SK-N-SH (cell line): ENCODE results near the gene ABHD12. TPM values are rescaled to one million over a fixed set of nuclear protein-coding genes. Genes with fewer than 3 reads are reported as not detected.

Source experiments
- CTCF ChIA-PET: fragments of 300-600, 350-600 bp; formaldehyde crosslinking; extraction: SDS; loops from one replicate; lab custom pipeline; 2021; lab: Yijun Ruan, JAX
- POLR2A ChIA-PET: fragments of 350-600 bp; sonication (Branson Sonifier 250); formaldehyde crosslinking; extraction: SDS; loops from one replicate; lab custom pipeline; 2020; ENCODE audit warnings: antibody characterized with exemption, inconsistent platforms; lab: Yijun Ruan, JAX
- DNase-seq: peaks from one replicate; pipeline ENCODE4 v3.0.0; 2012
- H2AFZ ChIP-seq: fragments of 200-600 bp; sonication (generic); 2 replicates; pipeline ENCODE4 v1.8.1; 2016; ENCODE audit warnings: antibody characterized with exemption, mild to moderate bottlenecking, low read depth
- H3F3A ChIP-seq: fragments of 200-600 bp; sonication (generic); replicated peaks from 2 replicates; pipeline ENCODE3; 2016; ENCODE audit warnings: antibody characterized with exemption, mild to moderate bottlenecking; ENCODE audit not compliant: insufficient read depth
- H3K27ac ChIP-seq, 2 experiments: fragments of 200-500 bp in 1 of 2; fragments of 200-600 bp in 1 of 2; sonication (Bioruptor generic) in 1 of 2; sonication (generic), shearing (Covaris generic) in 1 of 2; 2 replicates each; pipeline versions ENCODE4 v1.5.1 to v1.6.1; 2014 to 2016; ENCODE audit warnings: low read depth in 2 of 2, inconsistent platforms in 1 of 2, low read length in 1 of 2, mild to moderate bottlenecking in 1 of 2, mixed read lengths in 1 of 2
- H3K27me3 ChIP-seq: fragments of 200-600 bp; sonication (generic), shearing (Covaris generic); 2 replicates; pipeline ENCODE4 v1.6.1; 2016; ENCODE audit warnings: mixed run types; ENCODE audit not compliant: insufficient read depth
- H3K36me3 ChIP-seq, 2 experiments: fragments of 200-500 bp in 1 of 2; fragments of 200-600 bp in 1 of 2; sonication (Bioruptor generic) in 1 of 2; sonication (generic) in 1 of 2; replicated peaks in 1 of 2; 2 replicates each; pipeline versions ENCODE3 to v1.5.1; 2014 to 2016; ENCODE audit warnings: low read length in 1 of 2, mild to moderate bottlenecking in 1 of 2; ENCODE audit not compliant: insufficient read depth in 2 of 2, control insufficient read depth in 1 of 2
- H3K4me1 ChIP-seq, 2 experiments: fragments of 200-500 bp in 1 of 2; fragments of 200-600 bp in 1 of 2; sonication (Bioruptor generic) in 1 of 2; sonication (generic), shearing (Covaris generic) in 1 of 2; 2 replicates each; pipeline versions ENCODE4 v1.5.1 to v1.6.1; 2014 to 2016; ENCODE audit warnings: low read depth in 1 of 2, low read length in 1 of 2, mixed run types in 1 of 2; ENCODE audit not compliant: insufficient read depth in 2 of 2, control insufficient read depth in 1 of 2
- H3K4me2 ChIP-seq: fragments of 200-600 bp; sonication (generic), shearing (Covaris generic); 2 replicates; pipeline ENCODE4 v1.6.1; 2017; ENCODE audit warnings: mixed run types
- H3K4me3 ChIP-seq, 2 experiments: fragments of 200-500 bp in 1 of 2; fragments of 200-600 bp in 1 of 2; sonication (Bioruptor generic) in 1 of 2; sonication (generic), shearing (Covaris generic) in 1 of 2; 2 replicates each; pipeline versions ENCODE4 v1.5.1 to v1.8.1; 2014 to 2016; ENCODE audit warnings: low read depth in 2 of 2, inconsistent platforms in 1 of 2, low read length in 1 of 2, mild to moderate bottlenecking in 1 of 2, mixed read lengths in 1 of 2, moderate library complexity in 1 of 2
- H3K79me2 ChIP-seq: fragments of 200-600 bp; sonication (generic); 2 replicates; pipeline ENCODE4 v1.8.1; 2017; ENCODE audit warnings: mild to moderate bottlenecking; ENCODE audit not compliant: insufficient read depth
- H3K9ac ChIP-seq: fragments of 200-600 bp; sonication (generic); 2 replicates; pipeline ENCODE4 v1.6.1; 2017; ENCODE audit warnings: mixed run types
- H3K9me2 ChIP-seq: fragments of 200-600 bp; sonication (generic); 2 replicates; pipeline ENCODE4 v1.6.1; 2017; ENCODE audit warnings: mixed run types
- H3K9me3 ChIP-seq: fragments of 200-600 bp; sonication (generic); 2 replicates; pipeline ENCODE4 v1.6.1; 2017; ENCODE audit warnings: mixed run types, mild to moderate bottlenecking, moderate library complexity
- H4K20me1 ChIP-seq: fragments of 200-600 bp; sonication (generic); 2 replicates; pipeline ENCODE4 v1.6.1; 2017; ENCODE audit warnings: mild to moderate bottlenecking, mixed run types; ENCODE audit not compliant: insufficient read depth
- CHD2 ChIP-seq: fragments of 150-350 bp; IDR thresholded peaks from 2 replicates; pipeline ENCODE4 v1.6.1; 2018; ENCODE audit warnings: low read length; ENCODE audit not compliant: partially characterized antibody
- FOXJ3 ChIP-seq: sonication (generic); formaldehyde crosslinking; IDR thresholded peaks from 2 replicates; pipeline ENCODE4 v1.5.1; 2020; ENCODE audit warnings: mild to moderate bottlenecking, missing genetic modification reagents
- FOXM1 ChIP-seq: IDR thresholded peaks from 2 replicates; pipeline ENCODE4 v1.4.0; 2012; ENCODE audit warnings: low read depth, mild to moderate bottlenecking
- GABPA ChIP-seq: IDR thresholded peaks from 2 replicates; pipeline ENCODE4 v1.4.0; 2012; ENCODE audit warnings: low read depth, mild to moderate bottlenecking
- MEF2A ChIP-seq: IDR thresholded peaks from 2 replicates; pipeline ENCODE4 v1.4.0; 2012; ENCODE audit warnings: low read depth, borderline replicate concordance
- RAD21 ChIP-seq: IDR thresholded peaks from 2 replicates; pipeline ENCODE4 v1.6.1; 2012; ENCODE audit warnings: mild to moderate bottlenecking, low read length
- WGBS: methylation state at CpG from one replicate; pipeline ENCODE4 v1.1.6; 2017; ENCODE audit warnings: low lambda C conversion rate; 5-methylcytosine and 5-hydroxymethylcytosine counted together
- polyA plus RNA-seq, 3 experiments: library from polyadenylated mRNA; depleted of rRNA; stranded (reverse); fragments of >200 nt; gene quantifications; 2 replicates each; pipeline ENCODE4 v1.2.3, GENCODE V29; 2012
- TF ChIP-seq, protein P1 (sequence below): IDR thresholded peaks from 2 replicates; pipeline ENCODE4 v1.6.1; 2012; ENCODE audit warnings: mild to moderate bottlenecking, low read depth, low read length, moderate library complexity
- TF ChIP-seq, protein P2 (sequence below): fragments of 150-350 bp; IDR thresholded peaks from 2 replicates; pipeline ENCODE4 v1.6.1; 2016; ENCODE audit warnings: mild to moderate bottlenecking, low read depth, low read length
- TF ChIP-seq, protein P3 (sequence below): fragments of 200-600 bp; sonication (generic); IDR thresholded peaks from 2 replicates; pipeline ENCODE4 v1.6.1; 2017; ENCODE audit warnings: antibody characterized with exemption, mild to moderate bottlenecking, moderate library complexity
- TF ChIP-seq, protein P4 (sequence below): IDR thresholded peaks from 2 replicates; pipeline ENCODE4 v1.4.0; 2012; ENCODE audit warnings: low read depth, borderline replicate concordance

Gene ABHD12
- polyA plus RNA-seq, 1 of the 3 experiments (the other 2 are of a cell fraction), result 33.5 TPM

DNA sequence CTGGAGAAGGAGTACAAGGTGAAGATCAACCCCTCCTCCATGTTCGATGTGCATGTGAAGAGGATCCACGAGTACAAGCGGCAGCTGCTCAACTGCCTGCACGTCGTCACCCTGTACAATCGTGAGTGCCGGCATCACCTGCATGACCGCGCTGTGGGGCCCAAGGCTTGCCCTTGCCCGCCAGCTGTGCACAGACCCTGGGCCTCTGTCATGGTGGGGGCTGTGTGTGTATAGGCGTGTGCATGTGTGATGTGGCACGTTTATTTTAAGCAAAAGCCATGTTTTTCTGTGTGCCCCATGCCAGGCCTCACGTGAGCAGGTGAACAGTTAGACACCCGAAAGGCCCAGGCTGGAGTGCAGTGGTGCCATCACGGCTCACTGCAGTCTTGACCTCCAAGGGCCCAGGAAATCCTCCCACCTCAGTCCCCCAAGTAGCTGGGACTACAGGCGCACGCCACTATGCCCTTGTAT, 106.5 kb downstream of the ABHD12 start:
- Histone ChIP-seq H3K4me3 (no peak overlapping the region), H4K20me1 (no peaks in the 10 kb centered on the region), H3K9me2 (no peaks in the 10 kb centered on the region), H3K4me1 (peaks cover 0 to 16% of the 10 kb centered on the region in 2 experiments; a peak in 1 of 4 replicates), H3K36me3 (peaks cover 6 to 64% of the 10 kb centered on the region in 2 experiments), H3K27ac (no peak overlapping the region), H3K4me2 (no peak overlapping the region), H2AFZ (no peak overlapping the region), H3K9ac (no peak overlapping the region), H3K9me3 (no peaks in the 10 kb centered on the region), H3F3A (no peaks in the 10 kb centered on the region), H3K27me3 (no peaks in the 10 kb centered on the region), H3K79me2 (no peaks in the 10 kb centered on the region)
- CTCF ChIA-PET, result interaction anchor here (8.2 kb wide), 1 partner anchor 10 kb away, joined by 46 read pairs; no protein-coding TSS in a partner anchor
- DNase-seq, result no peak
- WGBS, result 98% methylated on average over 15 of the region's 17 CpGs
- POLR2A ChIA-PET, result no interaction called here
- TF ChIP-seq GABPA (no peak), FOXM1 (no peak), FOXJ3 (CRISPR knock-in tag) (no peak), RAD21 (no peak), CHD2 (no peak), MEF2A (no peak)
- TF ChIP-seq, protein P1, sequence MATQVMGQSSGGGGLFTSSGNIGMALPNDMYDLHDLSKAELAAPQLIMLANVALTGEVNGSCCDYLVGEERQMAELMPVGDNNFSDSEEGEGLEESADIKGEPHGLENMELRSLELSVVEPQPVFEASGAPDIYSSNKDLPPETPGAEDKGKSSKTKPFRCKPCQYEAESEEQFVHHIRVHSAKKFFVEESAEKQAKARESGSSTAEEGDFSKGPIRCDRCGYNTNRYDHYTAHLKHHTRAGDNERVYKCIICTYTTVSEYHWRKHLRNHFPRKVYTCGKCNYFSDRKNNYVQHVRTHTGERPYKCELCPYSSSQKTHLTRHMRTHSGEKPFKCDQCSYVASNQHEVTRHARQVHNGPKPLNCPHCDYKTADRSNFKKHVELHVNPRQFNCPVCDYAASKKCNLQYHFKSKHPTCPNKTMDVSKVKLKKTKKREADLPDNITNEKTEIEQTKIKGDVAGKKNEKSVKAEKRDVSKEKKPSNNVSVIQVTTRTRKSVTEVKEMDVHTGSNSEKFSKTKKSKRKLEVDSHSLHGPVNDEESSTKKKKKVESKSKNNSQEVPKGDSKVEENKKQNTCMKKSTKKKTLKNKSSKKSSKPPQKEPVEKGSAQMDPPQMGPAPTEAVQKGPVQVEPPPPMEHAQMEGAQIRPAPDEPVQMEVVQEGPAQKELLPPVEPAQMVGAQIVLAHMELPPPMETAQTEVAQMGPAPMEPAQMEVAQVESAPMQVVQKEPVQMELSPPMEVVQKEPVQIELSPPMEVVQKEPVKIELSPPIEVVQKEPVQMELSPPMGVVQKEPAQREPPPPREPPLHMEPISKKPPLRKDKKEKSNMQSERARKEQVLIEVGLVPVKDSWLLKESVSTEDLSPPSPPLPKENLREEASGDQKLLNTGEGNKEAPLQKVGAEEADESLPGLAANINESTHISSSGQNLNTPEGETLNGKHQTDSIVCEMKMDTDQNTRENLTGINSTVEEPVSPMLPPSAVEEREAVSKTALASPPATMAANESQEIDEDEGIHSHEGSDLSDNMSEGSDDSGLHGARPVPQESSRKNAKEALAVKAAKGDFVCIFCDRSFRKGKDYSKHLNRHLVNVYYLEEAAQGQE, result no peak
- TF ChIP-seq, protein P2, sequence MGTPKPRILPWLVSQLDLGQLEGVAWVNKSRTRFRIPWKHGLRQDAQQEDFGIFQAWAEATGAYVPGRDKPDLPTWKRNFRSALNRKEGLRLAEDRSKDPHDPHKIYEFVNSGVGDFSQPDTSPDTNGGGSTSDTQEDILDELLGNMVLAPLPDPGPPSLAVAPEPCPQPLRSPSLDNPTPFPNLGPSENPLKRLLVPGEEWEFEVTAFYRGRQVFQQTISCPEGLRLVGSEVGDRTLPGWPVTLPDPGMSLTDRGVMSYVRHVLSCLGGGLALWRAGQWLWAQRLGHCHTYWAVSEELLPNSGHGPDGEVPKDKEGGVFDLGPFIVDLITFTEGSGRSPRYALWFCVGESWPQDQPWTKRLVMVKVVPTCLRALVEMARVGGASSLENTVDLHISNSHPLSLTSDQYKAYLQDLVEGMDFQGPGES, result no peak
- TF ChIP-seq, protein P3, sequence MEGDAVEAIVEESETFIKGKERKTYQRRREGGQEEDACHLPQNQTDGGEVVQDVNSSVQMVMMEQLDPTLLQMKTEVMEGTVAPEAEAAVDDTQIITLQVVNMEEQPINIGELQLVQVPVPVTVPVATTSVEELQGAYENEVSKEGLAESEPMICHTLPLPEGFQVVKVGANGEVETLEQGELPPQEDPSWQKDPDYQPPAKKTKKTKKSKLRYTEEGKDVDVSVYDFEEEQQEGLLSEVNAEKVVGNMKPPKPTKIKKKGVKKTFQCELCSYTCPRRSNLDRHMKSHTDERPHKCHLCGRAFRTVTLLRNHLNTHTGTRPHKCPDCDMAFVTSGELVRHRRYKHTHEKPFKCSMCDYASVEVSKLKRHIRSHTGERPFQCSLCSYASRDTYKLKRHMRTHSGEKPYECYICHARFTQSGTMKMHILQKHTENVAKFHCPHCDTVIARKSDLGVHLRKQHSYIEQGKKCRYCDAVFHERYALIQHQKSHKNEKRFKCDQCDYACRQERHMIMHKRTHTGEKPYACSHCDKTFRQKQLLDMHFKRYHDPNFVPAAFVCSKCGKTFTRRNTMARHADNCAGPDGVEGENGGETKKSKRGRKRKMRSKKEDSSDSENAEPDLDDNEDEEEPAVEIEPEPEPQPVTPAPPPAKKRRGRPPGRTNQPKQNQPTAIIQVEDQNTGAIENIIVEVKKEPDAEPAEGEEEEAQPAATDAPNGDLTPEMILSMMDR, result no peak
- TF ChIP-seq, protein P4, sequence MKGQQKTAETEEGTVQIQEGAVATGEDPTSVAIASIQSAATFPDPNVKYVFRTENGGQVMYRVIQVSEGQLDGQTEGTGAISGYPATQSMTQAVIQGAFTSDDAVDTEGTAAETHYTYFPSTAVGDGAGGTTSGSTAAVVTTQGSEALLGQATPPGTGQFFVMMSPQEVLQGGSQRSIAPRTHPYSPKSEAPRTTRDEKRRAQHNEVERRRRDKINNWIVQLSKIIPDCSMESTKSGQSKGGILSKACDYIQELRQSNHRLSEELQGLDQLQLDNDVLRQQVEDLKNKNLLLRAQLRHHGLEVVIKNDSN, result no peak
